GM19193 (cell line): Measurements from ENCODE around the gene EIF4G1.

ENCODE experiments used
- POLR2A ChIP-seq: IDR thresholded peaks from 4 replicates; pipeline ENCODE4 v1.6.1; 2011; ENCODE audit not compliant: insufficient read depth, insufficient read length; ENCODE audit errors: extremely low read depth

EIF4G1 gene

GRCh38 chr3:184377882-184378445, 63.6 kb downstream of the EIF4G1 start, which contains the start of gene THPO:
TSS of gene THPO (minus strand) at chr3:184378207. CDS start at chr3:184376259, 1,948 bp downstream.
- TF ChIP-seq POLR2A = no peak

- no peak for TF ChIP-seq POLR2A
These were observed 64.4 kb downstream of the EIF4G1 start for GRCh38 chr3:184378651-184379357.

DNA sequence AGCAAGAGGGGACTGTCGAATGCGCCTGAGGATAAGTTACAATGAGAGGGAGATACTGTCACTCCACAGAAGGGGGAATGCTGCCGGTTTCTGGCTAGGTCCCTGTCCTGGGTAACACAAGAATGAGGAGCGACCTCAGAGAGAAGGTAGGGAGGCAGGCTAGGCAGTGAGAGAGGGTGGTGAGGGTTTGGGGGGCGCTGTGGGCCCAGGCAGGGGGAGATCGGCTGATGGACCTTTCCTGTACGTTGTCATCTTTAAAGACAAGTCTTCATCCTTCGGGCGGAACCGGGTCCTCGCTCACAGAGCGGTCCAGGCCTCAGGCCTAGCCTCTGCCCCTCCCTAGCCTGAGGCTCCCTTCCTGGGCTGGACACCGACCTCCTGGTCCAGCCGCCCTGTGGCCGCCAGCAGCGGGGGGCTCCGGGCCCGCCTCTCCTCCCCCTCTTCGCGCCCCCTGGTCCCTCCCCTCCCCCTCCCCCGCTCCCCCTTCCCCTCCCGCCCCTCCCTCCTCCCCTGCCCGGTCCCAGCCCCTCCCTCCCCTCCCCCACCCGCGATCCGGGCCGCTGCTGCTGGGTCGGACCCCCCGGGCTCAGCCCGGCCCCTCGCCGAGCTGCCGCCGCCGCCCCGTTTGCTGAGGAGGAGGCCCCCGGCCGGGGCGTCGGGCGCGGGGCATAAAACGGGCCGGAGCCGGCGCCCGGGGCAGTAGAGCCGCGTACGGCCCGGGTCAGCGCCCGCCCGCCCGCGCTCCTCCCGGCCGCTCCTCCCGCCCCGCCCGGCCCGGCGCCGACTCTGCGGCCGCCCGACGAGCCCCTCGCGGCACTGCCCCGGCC, 65.2 kb downstream of the EIF4G1 start, which contains the start of gene CHRD:
Gene CHRD (plus strand): TSS at position 697 of the 827 bp plus-strand sequence. CDS start 265 bp downstream, outside the sequence.
- TF ChIP-seq POLR2A = no peak

DNA sequence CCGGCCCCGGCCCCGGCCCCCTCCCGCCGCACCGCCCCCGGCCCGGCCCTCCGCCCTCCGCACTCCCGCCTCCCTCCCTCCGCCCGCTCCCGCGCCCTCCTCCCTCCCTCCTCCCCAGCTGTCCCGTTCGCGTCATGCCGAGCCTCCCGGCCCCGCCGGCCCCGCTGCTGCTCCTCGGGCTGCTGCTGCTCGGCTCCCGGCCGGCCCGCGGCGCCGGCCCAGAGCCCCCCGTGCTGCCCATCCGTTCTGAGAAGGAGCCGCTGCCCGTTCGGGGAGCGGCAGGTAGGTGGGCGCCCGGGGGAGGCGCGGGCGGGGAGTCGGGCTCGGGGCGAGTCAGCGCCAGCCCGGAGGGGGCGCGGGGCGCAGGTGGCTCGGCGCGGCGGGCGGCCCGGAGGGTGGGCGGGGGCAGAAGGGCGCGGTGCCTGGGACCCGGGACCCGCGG, 65.8 kb downstream of the EIF4G1 start:
- TF ChIP-seq POLR2A = no peak

GRCh38 chr3:184380627-184381260, 66.3 kb downstream of the EIF4G1 start:
- TF ChIP-seq POLR2A = no peak

GRCh38 chr3:184381261-184382224, 67.1 kb downstream of the EIF4G1 start:
- TF ChIP-seq POLR2A = no peak

DNA sequence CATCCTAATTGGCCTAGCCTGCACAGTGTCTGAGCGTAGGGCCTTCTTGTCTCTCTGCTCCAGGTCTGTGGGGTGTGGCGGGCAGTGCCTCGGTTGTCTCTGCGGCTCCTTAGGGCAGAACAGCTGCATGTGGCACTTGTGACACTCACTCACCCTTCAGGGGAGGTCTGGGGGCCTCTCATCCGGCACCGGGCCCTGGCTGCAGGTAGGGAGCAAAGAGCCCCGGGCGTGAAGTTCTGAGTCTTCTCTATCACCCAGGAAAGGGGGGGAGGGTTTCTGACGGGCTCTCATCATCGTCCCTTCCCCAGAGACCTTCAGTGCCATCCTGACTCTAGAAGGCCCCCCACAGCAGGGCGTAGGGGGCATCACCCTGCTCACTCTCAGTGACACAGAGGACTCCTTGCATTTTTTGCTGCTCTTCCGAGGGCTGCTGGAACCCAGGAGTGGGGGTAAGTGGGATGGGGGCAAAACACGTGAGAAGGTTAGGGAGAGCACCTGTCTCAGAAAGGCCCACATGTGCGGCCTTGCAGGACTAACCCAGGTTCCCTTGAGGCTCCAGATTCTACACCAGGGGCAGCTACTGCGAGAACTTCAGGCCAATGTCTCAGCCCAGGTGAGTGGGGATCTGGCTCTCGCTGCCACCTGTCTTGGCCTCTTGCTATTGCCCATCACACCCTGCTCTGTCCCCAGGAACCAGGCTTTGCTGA, 68.1 kb downstream of the EIF4G1 start:
- no peak for TF ChIP-seq POLR2A

DNA sequence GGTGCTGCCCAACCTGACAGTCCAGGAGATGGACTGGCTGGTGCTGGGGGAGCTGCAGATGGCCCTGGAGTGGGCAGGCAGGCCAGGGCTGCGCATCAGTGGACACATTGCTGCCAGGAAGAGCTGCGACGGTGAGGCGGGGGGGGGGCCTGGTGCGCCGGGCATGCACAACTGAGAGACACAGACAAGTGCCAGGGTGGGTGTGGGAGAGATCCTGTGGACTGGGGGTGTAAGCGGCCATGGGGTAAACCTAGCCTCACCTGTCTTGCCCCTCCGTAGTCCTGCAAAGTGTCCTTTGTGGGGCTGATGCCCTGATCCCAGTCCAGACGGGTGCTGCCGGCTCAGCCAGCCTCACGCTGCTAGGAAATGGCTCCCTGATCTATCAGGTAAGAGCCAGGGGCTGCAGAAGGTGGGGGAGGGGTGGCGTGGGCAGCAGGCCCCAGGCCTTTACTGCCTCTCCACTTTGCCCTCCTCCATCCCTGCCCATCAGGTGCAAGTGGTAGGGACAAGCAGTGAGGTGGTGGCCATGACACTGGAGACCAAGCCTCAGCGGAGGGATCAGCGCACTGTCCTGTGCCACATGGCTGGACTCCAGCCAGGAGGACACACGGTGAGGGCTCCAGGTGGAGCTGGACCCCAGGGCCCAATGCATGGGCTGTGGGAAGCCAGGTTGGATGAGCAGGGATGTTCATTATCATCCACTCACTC, 68.8 kb downstream of the EIF4G1 start:
- TF ChIP-seq POLR2A = no peak

DNA sequence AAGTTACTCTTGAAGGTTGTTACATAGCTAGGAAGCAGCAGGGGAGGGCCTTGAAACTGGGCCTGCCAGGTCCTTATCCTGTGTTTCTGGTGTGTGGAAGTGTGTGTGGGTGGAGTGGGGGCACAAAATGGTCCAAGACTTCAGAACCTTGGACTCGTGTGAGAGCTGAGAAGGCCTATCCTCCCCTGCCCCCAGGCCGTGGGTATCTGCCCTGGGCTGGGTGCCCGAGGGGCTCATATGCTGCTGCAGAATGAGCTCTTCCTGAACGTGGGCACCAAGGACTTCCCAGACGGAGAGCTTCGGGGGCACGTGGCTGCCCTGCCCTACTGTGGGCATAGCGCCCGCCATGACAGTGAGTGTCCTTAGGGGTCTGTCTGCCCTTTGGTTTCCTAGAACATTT, 69.9 kb downstream of the EIF4G1 start:
- TF ChIP-seq POLR2A = no peak
